Esophagus muscularis mucosa (tissue), 3 donors: ENCODE results near the gene ZFPM1.

Experiments used
- CTCF ChIP-seq, 3 experiments: fragments of 200-600 bp in 2 of 3; fragments of 450-650 bp in 1 of 3; sonication (generic) in 2 of 3; IDR thresholded peaks; one replicate each; pipeline ENCODE4 v1.5.1; 2017 to 2019; ENCODE audit warnings: antibody characterized with exemption in 3 of 3, mild to moderate bottlenecking in 2 of 3, moderate library complexity in 1 of 3
- POLR2A ChIP-seq: fragments of 450-650 bp; IDR thresholded peaks from one replicate; pipeline ENCODE4 v1.6.1; 2017; ENCODE audit warnings: antibody characterized with exemption, moderate library complexity, mild to moderate bottlenecking, low read depth
- POLR2AphosphoS5 ChIP-seq, 2 donors: sonication (generic); formaldehyde crosslinking; IDR thresholded peaks; one replicate each; pipeline ENCODE4 v1.6.1; 2017; ENCODE audit warnings: antibody characterized with exemption in 2 of 2

DNA sequence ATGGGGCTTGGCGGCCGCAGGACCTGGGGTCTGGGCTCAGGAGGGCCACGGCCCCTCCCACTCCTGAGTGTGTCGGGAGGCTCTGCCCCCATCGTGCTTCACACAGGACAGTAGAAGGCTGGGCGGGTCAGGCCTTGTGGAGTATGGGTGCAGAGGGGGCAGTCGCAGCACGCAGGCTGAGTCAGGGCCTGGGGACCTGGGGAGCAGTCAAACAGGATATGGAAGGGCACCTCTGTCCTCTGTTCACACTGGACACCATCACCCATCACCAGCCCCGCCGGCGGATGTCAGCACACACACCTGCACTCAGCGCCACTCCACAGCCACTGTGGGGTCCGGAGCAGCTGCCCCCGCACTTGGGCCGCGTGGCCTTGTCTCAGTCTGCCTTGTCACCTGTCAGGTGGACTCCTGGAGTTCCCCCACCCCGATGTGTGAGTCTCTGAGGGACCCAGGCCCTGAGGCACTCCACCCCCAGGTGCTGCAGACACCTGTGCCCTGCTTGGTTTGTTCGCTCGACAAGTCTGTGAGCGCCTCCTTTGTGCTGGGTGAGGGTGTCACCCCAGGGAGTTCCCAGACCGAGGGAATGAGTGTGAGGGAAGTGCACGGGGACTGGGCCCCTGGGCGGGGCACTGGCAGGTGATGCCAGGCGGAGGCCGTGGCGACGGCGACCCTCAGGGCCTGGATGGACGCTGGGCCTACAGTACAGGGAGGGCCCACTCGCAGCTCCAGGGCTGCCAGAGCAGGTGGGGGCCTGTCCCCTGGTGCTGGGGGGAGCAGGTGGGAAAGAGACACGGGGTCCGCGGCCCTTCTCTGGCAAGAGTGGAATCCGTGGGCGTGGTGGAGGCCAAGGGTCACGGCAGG is 31.7 kb downstream of the ZFPM1 start:
- no peak for TF ChIP-seq POLR2AphosphoS5 (IDR thresholded peaks at IDR 0.05)
- no peak for TF ChIP-seq CTCF (IDR thresholded peaks at IDR 0.05)
- TF ChIP-seq POLR2A: no peak
